Mucosa of gallbladder (tissue), 1 donor: ENCODE data around the gene FNIP1. TPM values are rescaled to one million over a fixed set of nuclear protein-coding genes. Genes with fewer than 3 reads are reported as not detected.
"Not testable (repeated sequence)": the region's sequence is repeated elsewhere in the genome, so short reads cannot be mapped to it uniquely, and the experiment has no call there.

Experiments
- DNase-seq: peaks from one replicate; pipeline ENCODE4 v3.0.0-alpha.2; 2020; ENCODE audit warnings: low spot score
- total RNA-seq: library from RNA; stranded (reverse); gene quantifications from one replicate; pipeline ENCODE4 v1.2.1, GENCODE V29; 2021
- donor health status: DM: no; HTN: no; CAD: no.

The FNIP1 gene
- total RNA-seq, 1 donor from 2014 or later: 36.1 TPM

- DNase-seq: no peak
Observed at GRCh38 chr5:131786900-131787692, 9.7 kb downstream of the FNIP1 start.

DNA sequence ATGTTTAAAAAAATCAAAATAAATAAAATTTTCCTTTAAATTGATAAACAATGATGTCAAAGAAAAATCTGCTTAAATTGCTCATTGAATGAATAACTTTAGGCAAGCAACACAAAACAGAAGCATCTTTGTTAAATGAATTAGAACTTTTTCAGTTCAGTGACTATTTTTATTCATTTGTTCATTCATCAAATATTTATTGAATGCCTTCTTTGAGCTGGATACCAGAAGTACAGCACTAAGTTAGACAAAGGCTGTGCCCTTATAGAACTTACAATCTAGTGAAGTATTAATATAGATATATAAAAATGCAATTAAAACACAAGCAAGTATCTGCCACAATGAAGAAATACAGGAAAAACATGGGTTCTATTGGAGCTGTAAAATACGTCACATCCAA lies 10.8 kb downstream of the FNIP1 start:
- no peak for DNase-seq

DNA sequence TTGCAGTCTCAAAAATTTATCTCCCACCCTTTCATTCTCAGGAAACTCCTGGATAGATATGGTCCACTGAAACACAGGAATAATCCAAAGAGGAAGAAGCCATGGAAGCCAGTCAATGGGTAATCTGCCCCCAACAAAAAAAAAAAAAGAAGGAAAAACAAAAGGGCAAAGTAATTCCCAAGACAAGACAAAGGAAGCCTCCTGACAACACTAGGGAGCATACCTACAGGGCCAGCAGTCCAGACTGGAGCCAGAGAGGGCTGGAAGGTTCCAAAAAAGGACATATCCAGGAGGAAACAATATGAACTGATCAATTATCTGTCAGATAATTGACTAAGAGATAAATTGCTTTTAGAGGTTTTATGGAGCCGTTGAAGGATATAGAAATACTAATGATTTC lies 12.9 kb downstream of the FNIP1 start:
- DNase-seq: no peak

- DNase-seq: no peak
Observed at GRCh38 chr5:131783357-131783756, 13.5 kb downstream of the FNIP1 start.

- DNase-seq: no peak
Observed at GRCh38 chr5:131782717-131783116, 14.1 kb downstream of the FNIP1 start.

GRCh38 chr5:131778141-131778540 lies 18.7 kb downstream of the FNIP1 start:
- not testable (repeated sequence) for DNase-seq

DNA sequence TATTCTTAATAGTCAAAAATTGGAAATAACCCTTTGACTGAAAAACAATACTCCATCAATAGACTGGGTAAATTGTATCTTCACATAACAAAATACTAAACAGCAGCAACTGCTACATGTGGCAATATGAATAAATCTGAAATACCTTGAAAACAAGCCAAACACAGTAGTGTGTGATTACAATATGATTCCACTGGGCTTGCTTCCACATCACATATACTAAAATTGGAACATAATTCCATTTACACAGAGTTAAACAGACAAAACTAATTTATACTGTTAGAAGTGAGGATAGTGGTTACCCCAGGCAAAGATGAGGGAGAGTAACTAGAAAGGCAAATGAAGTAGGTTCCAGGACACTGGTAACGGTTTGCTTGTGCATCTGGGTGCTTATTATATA lies 20.4 kb downstream of the FNIP1 start:
- no peak for DNase-seq

GRCh38 chr5:131774652-131775367 lies 22.0 kb downstream of the FNIP1 start:
- DNase-seq: no peak

GRCh38 chr5:131773805-131774204 lies 23.0 kb downstream of the FNIP1 start:
- no peak for DNase-seq

- DNase-seq: no peak
Observed at GRCh38 chr5:131771692-131772091, 25.1 kb downstream of the FNIP1 start.

DNA sequence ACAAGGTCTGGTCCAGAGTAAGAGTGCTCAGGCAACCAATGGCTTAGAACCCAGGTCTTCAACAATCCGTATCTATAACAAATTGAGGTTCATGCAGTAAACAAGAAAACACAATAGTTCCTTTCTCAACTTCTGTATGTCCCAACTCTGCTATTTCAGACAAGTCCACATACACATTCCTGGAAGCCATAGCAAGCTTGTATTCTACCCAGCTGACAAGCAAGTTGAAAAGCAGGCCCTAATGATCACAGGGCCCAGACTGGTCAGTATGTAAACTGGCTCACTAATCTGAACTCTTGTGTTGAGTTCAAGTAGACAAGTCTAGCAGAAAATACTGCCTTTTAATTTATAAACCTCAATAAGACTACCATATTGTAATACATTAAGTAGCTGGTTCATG lies 26.9 kb downstream of the FNIP1 start:
- DNase-seq: no peak

DNA sequence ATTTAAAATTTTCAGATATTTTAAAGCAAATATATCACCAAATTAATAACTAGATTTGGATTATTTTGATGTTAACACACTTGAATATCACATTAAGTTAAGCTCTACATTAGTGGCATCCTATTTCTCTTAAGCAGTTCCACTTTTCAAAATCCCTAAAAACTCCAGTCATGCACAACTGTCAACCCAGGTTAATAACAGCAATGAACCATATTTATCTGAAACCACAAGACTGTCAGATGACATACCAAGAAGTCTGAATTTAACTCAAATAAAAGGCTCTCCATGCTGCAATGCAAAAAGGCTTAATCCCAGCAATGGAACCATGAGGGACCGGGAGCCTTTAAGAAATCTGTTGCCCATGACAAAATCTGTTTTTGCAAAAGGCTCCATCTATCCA lies 27.5 kb downstream of the FNIP1 start:
- DNase-seq: no peak

GRCh38 chr5:131767891-131768290 lies 28.9 kb downstream of the FNIP1 start:
- no peak for DNase-seq

DNA sequence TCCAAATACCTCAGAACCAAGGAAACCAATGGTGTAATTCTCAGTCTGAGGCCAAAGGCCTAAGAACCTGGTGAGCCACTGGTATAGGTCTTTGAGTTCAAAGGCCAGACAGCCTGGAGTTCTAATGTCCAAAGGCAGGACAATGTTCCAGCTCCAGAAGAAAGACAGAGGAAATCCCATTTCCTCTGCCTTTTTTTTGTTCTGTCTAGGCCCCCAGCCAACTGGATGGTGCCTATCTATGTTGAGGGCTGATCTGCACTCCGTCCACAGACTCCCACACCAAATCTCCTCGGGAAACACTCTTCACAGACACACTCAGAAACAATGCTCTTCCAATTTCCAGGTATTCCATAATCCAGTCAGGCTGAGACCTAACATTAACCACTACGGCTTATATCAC lies 30.1 kb downstream of the FNIP1 start:
- no peak for DNase-seq

DNA sequence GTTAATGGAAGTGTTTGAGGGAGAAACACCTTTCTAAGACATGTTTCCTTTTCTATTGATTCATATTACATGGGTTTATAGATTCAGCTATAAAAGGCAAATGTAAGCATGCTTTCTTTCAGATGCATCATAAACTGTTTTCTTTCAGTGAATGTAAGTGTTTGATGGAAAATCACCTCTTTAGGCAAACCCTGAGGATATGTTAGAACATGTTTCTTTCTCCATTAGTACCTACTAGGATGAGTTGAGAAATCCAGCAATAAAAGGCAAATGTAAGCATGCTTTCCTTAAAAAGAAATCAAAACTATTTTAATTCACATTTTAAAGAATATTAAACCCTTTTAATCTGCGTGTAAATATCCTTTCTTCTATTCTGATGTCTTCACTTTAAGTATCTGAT lies 31.6 kb downstream of the FNIP1 start:
- no peak for DNase-seq

DNA sequence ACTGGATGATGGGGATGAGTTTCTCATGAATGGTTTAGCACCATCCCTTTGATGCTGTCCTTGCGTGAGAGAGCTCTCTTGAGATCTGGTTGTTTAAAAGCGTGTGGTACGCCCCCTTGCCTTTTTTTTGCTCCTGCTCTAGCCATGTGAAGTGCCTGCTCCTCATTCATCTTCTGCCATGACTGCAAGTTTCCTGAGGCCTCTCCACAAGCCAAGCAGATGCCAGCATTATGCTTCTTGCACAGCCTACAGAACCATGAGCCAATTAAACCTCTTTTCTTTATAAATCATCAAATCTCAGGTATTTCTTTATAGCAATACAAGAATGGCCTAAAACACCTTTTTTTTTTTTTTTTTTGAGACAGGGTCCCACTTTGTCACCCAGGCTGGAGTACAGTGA lies 32.8 kb downstream of the FNIP1 start:
- DNase-seq: no peak

- no peak for DNase-seq
Observed at GRCh38 chr5:131760793-131761192, 36.0 kb downstream of the FNIP1 start.

DNA sequence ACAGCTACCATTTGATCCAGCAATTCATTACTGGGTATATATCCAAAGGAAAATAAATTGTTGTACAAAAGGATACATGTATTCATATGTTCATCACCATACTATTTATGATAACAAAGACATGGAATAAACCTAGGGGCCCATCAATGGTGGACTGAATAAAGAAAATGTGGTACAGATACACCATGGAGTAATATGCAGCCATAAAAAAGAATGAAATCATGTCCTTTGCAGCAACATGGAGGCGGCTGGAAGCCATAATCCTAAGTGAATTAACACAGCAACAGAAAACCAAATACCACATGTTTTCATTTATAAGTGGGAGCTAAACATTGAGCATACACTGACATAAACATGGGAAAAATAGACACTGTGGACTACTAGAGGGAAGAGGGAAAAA lies 37.1 kb downstream of the FNIP1 start:
- DNase-seq: no peak

GRCh38 chr5:131758520-131758900 lies 38.3 kb downstream of the FNIP1 start:
- no peak for DNase-seq

DNA sequence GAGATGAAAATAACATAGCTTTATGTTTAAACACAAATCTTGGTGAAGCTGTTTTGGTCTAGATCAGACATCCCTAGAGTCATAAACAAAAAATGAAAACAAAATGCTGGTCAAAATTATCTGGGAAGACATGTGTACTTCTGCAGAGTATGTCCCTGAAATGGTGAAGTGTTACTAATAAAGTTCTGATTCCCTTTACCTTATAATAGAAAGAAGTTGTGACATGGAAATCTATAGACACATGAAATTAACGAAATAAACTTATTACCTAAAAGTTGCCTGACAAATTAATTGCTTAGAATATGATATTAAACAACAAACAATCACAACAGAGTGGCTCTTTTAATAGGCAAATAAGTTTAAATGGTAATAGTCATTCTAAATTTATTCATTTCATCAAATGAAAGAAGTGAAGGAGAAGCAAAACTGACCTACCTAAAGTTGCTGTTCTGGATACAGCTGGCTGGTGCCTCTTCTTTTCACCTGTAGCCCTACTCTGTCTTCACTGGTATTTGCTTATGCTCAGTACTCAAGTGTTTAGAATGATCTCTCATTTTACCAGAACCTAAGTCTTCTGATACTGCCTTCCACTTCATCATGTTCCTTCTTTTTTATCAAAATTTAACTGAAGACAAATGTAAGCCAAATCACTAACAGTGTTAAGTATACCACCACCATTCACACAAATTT lies 38.8 kb downstream of the FNIP1 start:
- no peak for DNase-seq

- no peak for DNase-seq
Observed at GRCh38 chr5:131756942-131757341, 39.9 kb downstream of the FNIP1 start.

DNA sequence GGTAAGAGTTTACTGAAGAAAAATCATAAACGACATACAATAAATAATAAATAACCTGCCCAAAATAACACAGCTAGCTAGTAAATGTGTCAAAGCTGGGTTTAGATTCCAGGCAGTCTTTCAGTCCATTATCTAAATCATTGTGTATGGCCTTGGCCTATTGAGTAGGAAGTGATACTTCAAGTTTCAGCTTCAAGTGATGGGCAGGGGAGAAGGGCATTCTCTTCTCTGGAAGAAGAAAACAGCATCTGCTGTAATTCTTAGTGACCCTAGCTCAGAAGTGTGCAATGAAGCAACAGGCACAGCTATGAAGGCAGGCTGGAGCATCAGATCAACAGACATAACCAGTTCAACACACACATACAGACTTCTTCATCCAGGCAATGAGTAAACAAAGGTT lies 42.5 kb downstream of the FNIP1 start:
- no peak for DNase-seq

GRCh38 chr5:131751506-131751905 lies 45.3 kb downstream of the FNIP1 start:
- no peak for DNase-seq
